Measurements from ENCODE around the gene ADAMTS19. TPM values are rescaled to one million over a fixed set of nuclear protein-coding genes. Genes with fewer than 3 reads are reported as not detected.
"Not testable (repeated sequence)": the region's sequence is repeated elsewhere in the genome, so short reads cannot be mapped to it uniquely, and the experiment has no call there.

ADAMTS19 gene
- total RNA-seq, 1 experiment from 2014 or later = not detected

- Mint-ChIP-seq H3K27ac (ENCODE audit: unreplicated experiment) (no peak overlapping the region), H3K4me3 (ENCODE audit: low read depth, unreplicated experiment) (no peak overlapping the region), H3K4me1 (ENCODE audit: low read depth, unreplicated experiment) (no peaks in the 10 kb centered on the region), H3K36me3 (ENCODE audit: insufficient read depth, unreplicated experiment) (no peaks in the 10 kb centered on the region), H3K9me3 (ENCODE audit: low read depth, unreplicated experiment) (no peaks in the 10 kb centered on the region), H3K27me3 (ENCODE audit: unreplicated experiment) (no peaks in the 10 kb centered on the region)
- BruUV-seq (replicated peaks) = no TSS peak
- intact Hi-C loops (cut with micrococcal nuclease; ENCODE audit: unreplicated experiment) = no loop called here
- no peak for TF ChIP-seq CTCF (IDR thresholded peaks at IDR 0.05; ENCODE audit: unreplicated experiment)
- no peak for DNase-seq
- CTCF ChIA-PET = no interaction called here
Observed at GRCh38 chr5:129419292-129419691, 40.8 kb upstream of the ADAMTS19 start.

- H3K27ac Mint-ChIP-seq (ENCODE audit: unreplicated experiment) = no peak overlapping the region
- intact Hi-C loops (cut with micrococcal nuclease; ENCODE audit: unreplicated experiment) = loop anchor here (10.0 kb wide), 1 partner anchor 1580 kb away; no protein-coding TSS in a partner anchor
Observed at GRCh38 chr5:129425031-129425430, 35.1 kb upstream of the ADAMTS19 start.

GRCh38 chr5:129426071-129426470 is 34.0 kb upstream of the ADAMTS19 start:
- no TSS peak for BruUV-seq (replicated peaks)
- CTCF ChIA-PET = no interaction called here
- no peak overlapping the region for H3K27ac Mint-ChIP-seq (ENCODE audit: unreplicated experiment)

More at GRCh38 chr5:129425031-129425430, 35.1 kb upstream of the ADAMTS19 start:
- Mint-ChIP-seq H3K9me3 (ENCODE audit: low read depth, unreplicated experiment) (no peaks in the 10 kb centered on the region), H3K36me3 (ENCODE audit: insufficient read depth, unreplicated experiment) (no peaks in the 10 kb centered on the region), H3K4me1 (ENCODE audit: low read depth, unreplicated experiment) (no peaks in the 10 kb centered on the region), H3K4me3 (ENCODE audit: low read depth, unreplicated experiment) (no peak overlapping the region), H3K27me3 (ENCODE audit: unreplicated experiment) (no peaks in the 10 kb centered on the region)
- DNase-seq = no peak
- no peak for TF ChIP-seq CTCF (IDR thresholded peaks at IDR 0.05; ENCODE audit: unreplicated experiment)
- CTCF ChIA-PET = interaction anchor here (0.6 kb wide), 1 partner anchor 688 kb away, joined by 3 read pairs; no protein-coding TSS in a partner anchor
- BruUV-seq (replicated peaks) = no TSS peak

GRCh38 chr5:129428636-129429035 is 31.5 kb upstream of the ADAMTS19 start:
- DNase-seq; H3K9me3 Mint-ChIP-seq (ENCODE audit: low read depth, unreplicated experiment); H3K27me3 Mint-ChIP-seq (ENCODE audit: unreplicated experiment); H3K4me3 Mint-ChIP-seq (ENCODE audit: low read depth, unreplicated experiment); H3K36me3 Mint-ChIP-seq (ENCODE audit: insufficient read depth, unreplicated experiment); BruUV-seq (replicated peaks); H3K4me1 Mint-ChIP-seq (ENCODE audit: low read depth, unreplicated experiment); H3K27ac Mint-ChIP-seq (ENCODE audit: unreplicated experiment); CTCF ChIA-PET: not testable (repeated sequence)
- intact Hi-C loops (cut with micrococcal nuclease; ENCODE audit: unreplicated experiment) = loop anchor here (10.0 kb wide), 1 partner anchor 1584 kb away; no protein-coding TSS in a partner anchor

More at GRCh38 chr5:129426071-129426470, 34.0 kb upstream of the ADAMTS19 start:
- no peaks in the 10 kb centered on the region for H3K36me3 Mint-ChIP-seq (ENCODE audit: insufficient read depth, unreplicated experiment)
- no peaks in the 10 kb centered on the region for H3K27me3 Mint-ChIP-seq (ENCODE audit: unreplicated experiment)
- no peak for DNase-seq
- TF ChIP-seq CTCF (IDR thresholded peaks at IDR 0.05; ENCODE audit: unreplicated experiment) = no peak
- intact Hi-C loops (cut with micrococcal nuclease; ENCODE audit: unreplicated experiment) = loop anchor here (10.0 kb wide), 1 partner anchor 1581 kb away; no protein-coding TSS in a partner anchor
- no peaks in the 10 kb centered on the region for H3K9me3 Mint-ChIP-seq (ENCODE audit: low read depth, unreplicated experiment)
- no peak overlapping the region for H3K4me3 Mint-ChIP-seq (ENCODE audit: low read depth, unreplicated experiment)
- no peaks in the 10 kb centered on the region for H3K4me1 Mint-ChIP-seq (ENCODE audit: low read depth, unreplicated experiment)

- intact Hi-C loops (cut with micrococcal nuclease; ENCODE audit: unreplicated experiment) = no loop called here
- H3K27me3 Mint-ChIP-seq (ENCODE audit: unreplicated experiment) = no peaks in the 10 kb centered on the region
- CTCF ChIA-PET = interaction anchor here (1.1 kb wide), 1 partner anchor 13 kb away, joined by 4 read pairs; no protein-coding TSS in a partner anchor
- TF ChIP-seq CTCF (IDR thresholded peaks at IDR 0.05; ENCODE audit: unreplicated experiment) = no peak
- no peaks in the 10 kb centered on the region for H3K36me3 Mint-ChIP-seq (ENCODE audit: insufficient read depth, unreplicated experiment)
- H3K27ac Mint-ChIP-seq (ENCODE audit: unreplicated experiment) = no peak overlapping the region
- H3K4me3 Mint-ChIP-seq (ENCODE audit: low read depth, unreplicated experiment) = no peak overlapping the region
- DNase-seq = no peak
- no peaks in the 10 kb centered on the region for H3K9me3 Mint-ChIP-seq (ENCODE audit: low read depth, unreplicated experiment)
- H3K4me1 Mint-ChIP-seq (ENCODE audit: low read depth, unreplicated experiment) = no peaks in the 10 kb centered on the region
- no TSS peak for BruUV-seq (replicated peaks)
Observed at GRCh38 chr5:129431406-129431805, 28.7 kb upstream of the ADAMTS19 start.

Measured in Calu3 (cell line).